ENCODE results near the gene VIPR2.
"Not testable (repeated sequence)": the region's sequence is repeated elsewhere in the genome, so short reads cannot be mapped to it uniquely, and the experiment has no call there.

VIPR2 gene

DNA sequence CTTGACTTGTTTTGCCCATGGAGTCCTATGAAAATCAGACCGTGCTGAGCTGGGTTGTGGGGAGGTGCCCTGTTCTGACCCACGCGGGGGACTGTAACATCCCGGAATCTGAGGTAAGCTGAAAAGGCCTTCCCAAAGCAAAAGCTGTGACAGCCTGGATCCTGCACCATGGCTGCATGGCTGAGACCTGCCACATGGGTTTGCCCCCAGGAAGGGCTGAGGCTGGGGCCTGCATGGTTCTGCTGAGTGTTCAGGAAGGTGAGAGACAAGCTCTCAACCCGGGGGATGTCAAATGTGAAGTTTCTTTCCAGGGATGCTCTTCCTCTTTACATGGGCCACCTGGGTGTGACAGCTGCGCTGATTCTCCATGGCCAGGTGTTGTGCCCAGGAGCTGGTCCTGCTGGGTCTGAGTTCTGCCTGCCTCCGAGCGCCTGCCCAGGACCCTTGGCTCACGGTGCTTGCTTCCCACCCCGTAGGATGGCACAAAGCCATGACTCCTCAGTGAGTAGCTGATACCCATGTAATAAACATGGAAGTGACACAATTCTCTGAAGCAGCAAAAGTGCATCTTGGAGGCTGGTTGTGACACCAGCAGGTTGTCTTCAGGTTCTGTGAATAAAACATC, 58.3 kb downstream of the VIPR2 start:
- no peak for FAIRE-seq

DNA sequence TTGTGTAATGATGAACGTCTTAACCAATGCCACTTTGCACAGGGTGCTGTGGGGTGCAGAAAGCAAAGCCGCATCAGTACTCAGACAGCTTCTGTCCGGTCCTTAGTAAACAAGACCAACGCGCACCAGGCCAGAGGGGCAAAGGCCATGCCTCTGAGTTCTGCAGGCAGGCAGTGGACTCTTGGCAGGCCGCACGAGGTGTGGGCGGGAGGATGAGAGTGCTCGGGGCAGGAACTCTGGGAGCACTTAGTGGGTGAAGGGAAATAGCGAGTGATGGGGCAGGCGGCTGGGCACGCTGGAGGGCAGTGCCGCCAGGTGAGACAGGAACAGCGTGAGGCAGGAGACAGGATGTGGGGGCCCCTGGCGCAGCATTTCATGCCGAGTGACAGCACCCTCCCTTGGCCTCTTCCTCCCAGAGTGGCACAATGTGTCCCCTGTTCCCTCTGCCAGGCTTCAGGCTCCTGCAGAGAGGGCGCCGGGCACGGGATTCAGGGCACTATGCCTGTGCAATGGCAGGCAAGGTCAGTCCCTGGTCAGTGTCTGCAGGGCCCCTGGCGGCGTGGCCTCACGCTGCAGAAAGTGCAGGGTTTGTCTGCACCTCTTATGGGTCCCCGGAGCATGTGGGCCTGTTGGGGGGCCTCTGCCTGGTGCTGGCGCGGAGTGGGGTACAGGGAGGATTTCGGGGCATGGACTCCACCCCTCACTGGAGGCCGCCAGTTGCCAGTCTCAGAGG, 60.4 kb downstream of the VIPR2 start:
- FAIRE-seq, result no peak

DNA sequence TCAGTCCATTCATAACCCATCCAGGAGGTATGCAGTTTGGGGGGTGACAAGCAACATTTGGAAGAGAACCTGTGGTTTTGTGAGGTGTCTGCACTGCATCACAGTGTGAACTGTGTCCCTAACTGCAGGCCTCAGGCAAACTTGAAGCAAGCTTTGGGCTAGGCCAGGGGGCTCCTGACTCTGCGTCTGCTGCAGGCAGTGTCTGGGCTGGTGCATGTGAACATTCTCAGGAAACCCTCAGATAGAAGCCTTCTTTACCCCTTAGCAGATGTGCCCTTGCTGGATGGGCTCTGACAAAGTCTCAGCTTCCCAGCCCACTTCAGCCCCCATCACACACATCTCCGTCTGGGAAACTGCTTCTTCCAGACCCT, 61.0 kb downstream of the VIPR2 start:
- no peak for FAIRE-seq

DNA sequence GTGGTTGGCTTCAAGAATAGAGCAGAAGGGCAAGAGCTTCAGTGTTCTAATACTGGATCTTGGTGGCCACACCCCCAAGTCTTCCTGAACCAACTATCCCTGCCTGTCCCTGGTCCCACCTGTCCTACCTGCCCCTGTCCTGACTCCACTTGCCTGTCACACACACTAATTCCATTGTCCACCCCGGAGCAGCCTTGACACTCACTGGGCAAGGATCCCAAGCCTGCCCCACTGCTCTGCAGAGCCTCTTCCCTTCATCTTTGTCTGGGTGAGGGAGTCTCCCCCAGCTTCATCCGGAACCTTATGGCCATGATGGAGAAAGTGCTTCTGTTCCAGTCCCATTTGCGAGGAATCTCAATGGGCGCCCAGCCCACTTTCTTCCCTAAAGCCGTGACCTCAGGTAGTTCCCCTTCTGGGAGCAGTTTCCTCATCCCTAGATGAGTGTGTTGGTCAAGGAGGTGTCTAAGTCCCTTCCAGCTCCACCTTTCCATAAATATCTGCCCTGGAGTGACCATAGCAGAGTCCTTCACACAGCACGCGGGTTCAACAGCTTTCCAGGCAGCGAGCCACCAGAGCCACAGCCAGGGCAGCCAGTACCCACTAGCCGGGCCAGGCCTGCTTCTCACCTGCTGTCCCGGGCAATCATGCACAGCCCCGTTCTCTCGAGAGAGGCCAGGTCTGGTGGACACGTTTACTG, 61.5 kb downstream of the VIPR2 start:
- no peak for FAIRE-seq

DNA sequence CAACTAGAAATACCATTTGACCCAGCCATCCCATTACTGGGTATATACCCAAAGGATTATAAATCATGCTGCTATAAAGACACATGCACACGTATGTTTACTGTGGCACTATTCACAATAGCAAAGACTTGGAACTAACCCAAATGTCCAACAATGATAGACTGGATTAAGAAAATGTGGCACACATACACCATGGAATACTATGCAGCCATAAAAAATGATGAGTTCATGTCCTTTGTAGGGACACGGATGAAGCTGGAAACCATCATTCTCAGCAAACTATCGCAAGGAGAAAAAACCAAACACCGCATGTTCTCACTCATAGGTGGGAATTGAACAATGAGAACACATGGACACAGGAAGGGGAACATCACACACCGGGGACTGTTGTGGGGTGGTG, 62.6 kb downstream of the VIPR2 start:
- FAIRE-seq, result not testable (repeated sequence)

DNA sequence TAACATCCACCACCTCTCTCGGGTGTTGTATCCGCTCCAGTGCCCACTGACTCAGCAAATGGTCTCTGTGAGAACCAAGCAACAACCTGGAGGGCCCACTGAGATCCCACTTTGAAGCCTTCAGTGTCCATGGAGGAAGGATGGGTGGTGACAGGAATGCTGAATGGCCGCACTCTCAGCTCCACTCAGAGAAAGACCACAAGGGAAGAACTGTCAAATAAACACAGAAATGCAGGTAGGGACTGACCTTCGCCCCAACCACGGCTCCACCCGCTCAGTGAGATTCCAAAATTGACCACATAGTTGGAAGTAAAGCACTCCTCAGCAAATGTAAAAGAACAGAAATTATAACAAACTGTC, 65.8 kb downstream of the VIPR2 start:
- no peak for FAIRE-seq

DNA sequence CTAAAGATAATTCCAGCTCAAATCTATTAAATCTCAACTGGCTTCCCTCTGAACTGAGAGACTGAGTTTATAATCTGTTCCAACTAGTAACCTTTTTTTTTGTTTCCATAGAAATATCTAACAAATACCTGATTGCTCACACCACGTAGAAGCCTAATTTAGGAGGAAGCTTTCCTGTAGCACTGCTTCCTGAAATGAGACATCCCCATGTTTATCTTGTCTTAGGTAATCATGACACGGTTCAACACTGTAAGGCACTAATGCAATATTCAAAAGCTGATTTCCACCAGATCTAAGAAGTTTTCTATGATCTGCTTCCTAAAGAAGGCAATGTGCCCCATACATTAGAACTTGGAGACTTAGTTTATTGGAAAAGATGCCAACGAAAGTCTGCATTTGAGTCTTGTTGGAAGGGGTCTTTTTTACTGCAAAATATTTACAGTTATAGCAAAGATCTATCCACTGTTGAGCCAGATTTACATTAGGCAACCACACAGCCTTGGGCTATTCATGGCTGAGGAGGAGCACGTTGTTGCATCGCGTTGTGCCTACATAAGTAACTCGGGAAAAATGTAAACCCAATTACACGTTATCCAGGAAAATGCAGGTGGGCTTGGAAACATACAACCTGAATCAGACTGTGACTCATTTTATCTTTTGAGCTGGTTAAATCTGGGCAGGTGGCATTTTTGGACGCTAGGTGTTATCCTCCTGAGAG, 66.3 kb downstream of the VIPR2 start:
- FAIRE-seq, result no peak

DNA sequence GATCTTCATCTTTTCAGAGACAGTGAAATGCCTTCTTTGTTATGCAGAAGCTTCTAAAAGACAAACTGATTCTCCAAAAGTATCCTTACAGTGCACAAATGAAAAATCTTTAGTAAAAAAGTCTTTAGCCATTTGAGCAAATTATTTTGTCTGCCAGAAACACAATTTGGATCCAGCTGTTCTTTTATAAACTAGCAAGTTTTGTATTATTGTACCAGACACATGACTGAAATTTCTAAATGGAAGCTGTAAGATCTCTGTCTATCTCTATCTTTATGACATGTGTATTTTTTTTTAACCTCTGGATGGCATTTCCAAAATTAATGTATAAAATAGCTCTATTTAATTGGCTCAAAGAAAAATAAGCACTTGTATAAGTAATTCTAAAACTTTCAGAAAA, 68.3 kb downstream of the VIPR2 start:
- no peak for FAIRE-seq

DNA sequence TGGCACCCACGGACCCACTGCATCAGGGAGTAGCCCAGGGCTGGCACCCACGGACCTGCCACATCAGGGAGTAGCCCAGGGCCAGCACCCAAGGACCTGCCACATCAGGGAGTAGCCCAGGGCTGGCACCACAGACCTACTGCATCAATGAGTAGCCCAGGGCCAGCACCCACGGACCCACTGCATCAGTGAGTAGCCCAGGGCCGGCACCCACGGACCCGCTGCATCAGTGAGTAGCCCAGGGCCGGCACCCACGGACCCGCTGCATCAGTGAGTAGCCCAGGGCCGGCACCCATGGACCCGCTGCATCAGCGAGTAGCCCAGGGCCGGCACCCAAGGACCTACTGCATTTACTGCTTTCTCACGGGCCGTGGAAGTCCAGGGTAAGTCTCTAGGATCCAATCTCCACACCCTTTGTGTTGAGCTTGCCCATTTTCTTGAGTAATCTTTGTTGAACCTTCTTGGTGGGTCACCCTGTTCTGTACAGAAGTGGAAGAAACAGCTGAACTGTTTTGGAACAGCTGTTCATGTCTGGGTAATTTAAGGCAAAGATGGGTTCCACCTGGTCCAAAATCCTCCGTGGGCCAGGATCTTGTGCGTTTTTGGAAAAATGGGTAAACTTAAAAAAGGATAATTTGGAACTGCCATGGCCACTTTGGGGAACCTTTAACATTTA, 69.0 kb downstream of the VIPR2 start:
- FAIRE-seq, result no peak

DNA sequence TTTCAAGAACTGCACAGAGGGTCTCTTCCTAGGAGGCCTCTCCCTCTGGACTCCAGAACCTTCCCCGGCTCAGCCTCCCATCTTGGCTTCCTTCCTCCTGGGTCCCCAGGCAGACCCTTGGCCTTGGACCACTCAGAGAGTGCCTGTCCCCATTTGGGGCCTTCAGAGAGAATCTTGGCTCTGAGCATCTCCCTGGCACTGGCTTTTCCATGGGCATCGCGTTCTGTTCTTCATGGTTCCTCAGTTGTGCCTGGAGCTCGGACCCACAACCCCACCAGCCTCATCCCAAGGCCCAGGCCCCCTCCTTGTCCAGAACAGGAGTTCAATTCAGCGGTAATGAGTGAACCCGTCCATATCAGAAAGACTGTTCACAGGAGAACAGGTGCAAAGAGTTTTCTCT, 73.4 kb downstream of the VIPR2 start:
- no peak for FAIRE-seq

DNA sequence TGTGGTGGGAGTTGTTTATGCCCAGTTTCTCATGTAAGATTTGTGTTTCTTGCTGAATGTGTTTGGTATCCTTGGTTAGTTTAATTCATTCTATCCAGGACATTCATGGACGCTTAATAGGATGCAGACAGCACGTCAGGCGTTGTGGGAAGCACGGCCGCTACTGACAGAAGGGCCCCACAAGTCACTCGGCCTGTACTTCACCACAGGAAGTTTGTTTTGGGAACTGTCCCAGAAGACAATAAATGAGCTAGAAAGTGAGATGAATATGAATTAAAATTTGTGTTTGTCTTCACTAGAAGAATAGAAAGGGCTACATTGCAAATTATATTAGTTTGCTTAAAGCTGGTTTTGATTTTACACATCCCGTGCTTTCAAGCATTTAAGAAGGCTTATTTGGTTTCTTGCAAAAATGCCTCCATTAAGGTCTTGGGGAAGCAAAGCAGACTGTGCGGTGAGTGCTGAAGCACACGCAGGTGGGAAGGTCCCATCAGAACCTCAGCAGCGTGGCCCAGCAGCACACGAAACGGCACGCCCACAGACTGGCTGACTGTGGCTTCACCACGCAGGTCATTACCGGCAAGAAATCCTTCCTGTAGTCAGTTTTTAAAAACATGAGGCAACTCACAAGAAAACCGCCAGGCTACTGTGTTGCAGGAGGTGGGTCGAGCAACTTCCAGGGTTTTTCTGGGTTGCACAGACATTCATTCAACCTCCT, 74.1 kb downstream of the VIPR2 start:
- no peak for FAIRE-seq

DNA sequence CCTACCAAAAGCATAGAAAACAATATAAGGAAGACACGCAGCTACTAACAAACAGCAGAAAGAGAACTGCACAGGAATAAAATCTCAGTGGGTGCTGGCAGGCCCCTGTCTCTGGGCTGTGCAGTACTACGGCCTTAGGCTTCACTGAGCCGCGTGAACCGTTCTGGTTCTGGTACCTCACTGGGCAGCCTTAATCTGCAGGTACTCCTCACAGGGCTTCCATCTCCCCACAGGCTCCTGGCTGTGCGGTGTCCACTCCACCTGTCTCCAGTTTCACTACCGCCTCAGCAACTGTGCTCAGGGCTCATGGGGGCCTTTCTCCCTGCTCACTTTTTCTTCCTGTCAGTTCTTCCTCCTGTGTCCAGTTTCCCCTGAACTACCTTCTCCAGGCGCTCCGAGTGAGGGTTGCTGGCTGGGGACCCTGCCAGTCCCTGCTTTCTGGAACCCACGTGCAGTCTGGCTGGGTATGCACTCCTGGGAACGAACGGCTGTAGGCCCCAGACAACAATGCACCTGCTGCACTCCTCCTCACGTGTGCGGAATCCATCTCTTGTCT, 75.7 kb downstream of the VIPR2 start:
- no peak for FAIRE-seq

DNA sequence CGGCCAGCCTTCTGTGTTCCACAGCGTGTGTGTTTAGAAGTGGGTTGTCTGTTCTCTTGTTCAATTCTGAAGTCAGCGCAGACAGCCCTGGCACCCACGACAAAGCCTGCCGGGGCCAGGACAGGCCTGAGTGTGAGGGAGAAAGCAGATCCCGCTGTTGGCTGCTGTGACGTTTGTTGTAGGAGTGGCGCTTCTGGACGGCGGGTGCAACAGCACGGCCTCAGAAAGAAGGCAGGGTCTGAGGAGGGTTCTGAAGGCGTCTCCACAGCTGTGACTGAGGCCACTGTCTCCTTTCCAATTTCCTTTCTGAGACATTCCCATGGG, 76.2 kb downstream of the VIPR2 start:
- FAIRE-seq, result no peak

DNA sequence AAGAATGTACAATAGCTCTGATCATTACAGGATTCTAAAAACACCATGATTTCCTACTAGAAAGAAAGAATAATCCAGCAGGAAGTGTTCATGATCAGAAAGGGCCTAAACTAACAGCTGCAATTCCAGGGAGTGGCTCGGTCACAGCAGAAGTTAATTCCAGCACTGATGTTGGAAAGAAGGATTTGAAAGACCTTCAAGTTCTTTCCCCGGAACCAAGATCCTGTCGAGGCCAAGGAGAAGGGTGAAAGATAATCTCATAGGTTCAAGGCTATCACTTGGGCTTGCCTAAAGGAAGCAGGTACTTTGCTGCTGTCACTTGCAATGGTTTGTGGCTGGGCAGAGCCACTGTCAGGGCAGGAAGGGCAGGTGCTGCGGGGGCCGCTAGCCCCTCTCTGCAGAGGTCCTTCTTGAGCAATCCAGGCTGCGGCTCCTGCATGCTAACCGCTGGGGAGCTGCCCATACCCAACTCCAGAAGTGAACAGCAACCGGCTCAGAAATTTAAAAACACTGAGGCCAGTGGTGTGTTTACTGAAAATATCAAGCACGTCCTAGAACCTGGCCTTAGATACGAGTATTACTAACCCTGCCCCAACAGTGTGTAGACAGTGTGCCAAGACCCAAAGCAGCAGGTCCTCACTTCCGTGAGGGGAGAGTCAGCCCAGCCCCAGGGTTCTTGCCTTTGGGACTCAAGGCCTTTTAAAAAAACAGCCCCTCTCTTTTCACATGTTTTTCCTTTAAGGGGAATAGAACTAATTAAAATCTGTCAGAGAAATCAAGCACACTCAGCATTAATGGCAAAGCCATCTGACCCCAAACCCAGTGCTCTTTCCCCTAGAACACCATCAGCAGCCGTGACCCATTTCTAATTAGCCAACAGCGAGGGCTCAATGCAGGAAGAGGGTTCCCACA, 76.8 kb downstream of the VIPR2 start:
- FAIRE-seq, result no peak

DNA sequence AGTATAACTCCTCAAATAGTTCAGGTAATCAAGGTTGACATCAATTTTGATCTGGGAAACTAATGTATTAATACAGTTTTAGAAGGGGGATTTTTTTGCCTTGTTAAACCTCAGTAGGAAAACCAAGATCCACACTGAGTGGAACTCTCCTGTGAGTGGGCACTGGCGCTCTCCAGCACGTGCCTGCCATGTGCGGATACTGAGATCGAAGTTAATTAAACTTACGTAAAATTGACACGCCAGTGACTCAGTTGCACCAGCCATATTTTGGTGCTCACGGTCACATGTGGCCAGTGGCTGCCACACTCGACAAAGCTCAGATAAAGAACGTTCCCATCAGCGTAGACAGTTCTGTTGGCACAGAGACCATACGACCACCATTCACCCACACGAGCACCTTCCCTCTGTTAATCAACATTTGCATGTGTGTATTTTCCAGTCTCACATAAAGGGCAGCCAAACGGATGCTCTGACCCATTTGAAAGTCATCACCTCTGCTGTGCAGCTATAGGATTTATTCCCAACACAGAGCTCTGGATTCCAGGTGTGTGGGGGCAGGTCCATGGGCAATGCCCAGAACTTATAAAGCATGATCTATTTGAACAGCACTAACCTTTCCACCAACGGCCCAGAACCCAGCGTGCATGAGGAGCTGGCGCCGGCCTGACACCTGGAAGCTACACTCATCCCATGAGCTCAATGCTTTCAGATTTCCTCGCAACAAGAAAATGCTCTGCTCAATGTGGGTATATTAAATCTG, 77.7 kb downstream of the VIPR2 start:
- FAIRE-seq, result no peak

DNA sequence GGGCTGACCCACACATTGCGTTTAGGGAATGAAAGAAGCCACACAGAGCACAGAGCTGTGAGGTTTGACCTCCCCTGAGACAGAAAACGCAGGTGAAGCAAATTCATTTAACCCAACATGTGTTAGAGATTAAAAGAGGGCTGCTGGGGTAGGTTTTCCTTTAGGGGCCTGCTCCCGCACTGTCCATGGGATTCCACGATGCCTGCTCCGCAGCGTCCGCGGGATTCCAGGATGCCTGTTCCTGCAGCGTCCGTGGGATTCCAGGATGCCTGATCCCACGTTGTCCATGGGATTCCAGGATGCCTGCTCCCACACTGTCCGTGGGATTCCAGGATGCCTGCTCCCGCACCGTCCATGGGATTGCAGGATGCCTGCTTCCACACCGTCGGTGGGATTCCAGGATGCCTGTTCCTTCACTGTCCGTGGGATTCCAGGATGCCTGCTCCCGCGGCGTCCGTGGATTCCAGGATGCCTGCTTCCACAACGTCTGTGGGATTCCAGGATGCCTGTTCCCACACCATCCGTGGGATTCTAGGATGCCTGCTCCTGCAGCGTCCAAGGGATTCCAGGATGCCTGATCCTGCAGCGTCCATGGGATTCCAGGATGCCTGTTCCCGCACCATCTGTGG, 78.7 kb downstream of the VIPR2 start:
- FAIRE-seq, result no peak

DNA sequence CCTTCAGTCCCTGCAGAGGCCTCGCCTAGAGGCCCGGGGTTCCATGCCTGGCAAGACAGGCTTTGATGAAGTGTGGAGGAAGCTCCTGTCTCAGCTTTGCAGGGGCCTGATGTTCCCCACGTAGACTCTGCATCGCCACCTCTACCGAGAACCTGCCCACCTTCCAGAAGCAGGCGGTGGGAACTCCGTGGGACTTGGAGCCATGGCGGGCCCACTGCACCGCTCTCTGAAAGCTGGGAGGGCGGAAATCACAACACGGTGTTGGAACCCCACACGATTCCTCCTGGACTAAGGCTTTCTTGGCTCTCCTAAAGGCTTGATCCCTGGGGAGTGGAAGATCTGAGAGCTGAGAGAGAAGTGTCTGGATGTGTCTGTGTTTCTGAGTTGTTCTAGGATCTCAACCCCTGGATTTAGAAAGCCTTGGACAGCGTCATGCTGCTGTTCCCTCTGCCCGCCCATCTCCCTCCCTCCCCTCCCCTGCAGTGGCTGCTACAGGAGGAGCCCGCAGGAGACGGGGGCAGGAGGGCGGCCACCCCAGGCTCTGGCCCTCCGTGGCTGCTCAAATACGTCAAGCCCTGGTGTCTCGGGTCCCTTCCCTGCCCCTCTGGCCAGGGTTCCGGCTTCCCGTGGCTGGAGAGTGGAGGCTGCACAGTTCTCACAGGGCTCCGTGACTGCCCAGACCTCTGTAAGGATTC, 79.7 kb downstream of the VIPR2 start:
- no peak for FAIRE-seq

DNA sequence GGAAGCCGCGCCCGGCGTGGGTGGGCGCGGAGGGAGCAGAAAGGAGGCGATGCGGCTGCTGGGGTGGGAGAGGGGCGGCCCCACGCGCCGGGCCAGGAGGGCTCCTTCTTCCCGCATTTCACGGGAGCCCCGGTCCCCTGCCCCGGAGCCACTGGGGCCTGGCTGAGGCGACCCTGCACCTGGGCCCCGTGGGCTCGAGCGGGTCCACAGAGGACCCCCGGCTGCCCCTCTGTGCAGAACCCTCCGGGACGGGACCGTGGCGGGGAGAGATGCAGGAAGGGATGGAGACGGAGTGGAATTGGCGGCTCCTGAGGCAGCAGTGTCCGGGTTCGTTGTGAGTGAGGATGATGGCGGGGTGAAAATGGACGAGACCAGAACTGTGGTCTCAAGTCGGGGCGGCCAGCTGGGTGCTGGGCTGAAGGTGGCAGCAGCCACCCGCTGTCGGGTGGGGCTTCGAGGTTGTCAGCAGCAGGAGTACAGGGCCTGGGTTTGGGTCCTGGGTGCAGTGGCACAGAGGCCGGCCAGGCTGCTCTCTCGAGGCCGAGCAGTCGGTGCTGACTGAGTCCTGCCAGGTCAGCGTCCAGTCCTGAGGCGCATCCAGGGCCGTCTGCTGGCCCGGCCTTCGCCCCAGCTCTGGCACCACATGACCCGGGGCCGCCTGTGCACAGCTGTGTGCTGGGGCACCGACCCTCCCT, 80.4 kb downstream of the VIPR2 start:
- FAIRE-seq, result no peak
